HG02852 (cell line): Measurements from ENCODE around the gene STAG1.
"Not testable (repeated sequence)": the region's sequence is repeated elsewhere in the genome, so short reads cannot be mapped to it uniquely, and the experiment has no call there.

Source experiments
- ATAC-seq: cut with Tn5 transposase; IDR thresholded peaks from one replicate; pipeline ENCODE4 v1.9.1; 2021; ENCODE audit warnings: mild to moderate bottlenecking, moderate library complexity; ENCODE audit not compliant: unreplicated experiment

Gene STAG1

DNA sequence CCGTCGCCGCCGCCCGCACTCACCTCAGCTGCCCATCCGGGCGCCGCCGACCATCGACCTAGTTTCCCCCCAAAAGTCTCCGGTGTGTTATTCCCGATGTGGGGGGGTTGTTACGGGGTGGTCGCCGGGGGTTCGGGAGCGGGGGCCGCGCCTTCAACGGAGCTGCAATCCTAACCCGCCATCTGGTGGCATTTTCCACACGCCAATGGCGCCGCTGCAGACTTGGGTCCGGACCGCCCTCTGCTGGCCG lies at the start of gene STAG1:
Gene STAG1, minus strand, starts transcription at position 207 of the 250 bp plus-strand sequence. CDS start 121,480 bp downstream, outside the sequence.
- ATAC-seq: no peak

DNA sequence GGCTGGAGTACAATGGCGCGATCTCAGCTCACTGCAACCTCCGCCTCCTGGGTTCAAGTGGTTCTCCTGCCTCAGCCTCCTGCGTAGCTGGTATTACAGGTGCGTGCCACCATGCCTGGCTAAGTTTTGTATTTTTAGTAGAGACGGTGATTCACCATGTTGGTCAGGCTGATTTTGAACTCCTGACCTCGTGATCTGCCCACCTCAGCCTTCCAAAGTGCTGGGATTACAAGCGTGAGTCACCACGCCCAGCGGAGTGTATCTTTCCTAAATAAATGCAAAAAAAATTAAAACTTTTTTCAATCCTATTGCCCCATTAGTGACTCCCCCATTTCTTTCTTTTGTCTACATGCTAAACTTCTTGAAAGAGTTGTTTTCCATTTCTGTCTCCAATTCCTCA lies 49.0 kb upstream of the STAG1 start:
- not testable (repeated sequence) for ATAC-seq

DNA sequence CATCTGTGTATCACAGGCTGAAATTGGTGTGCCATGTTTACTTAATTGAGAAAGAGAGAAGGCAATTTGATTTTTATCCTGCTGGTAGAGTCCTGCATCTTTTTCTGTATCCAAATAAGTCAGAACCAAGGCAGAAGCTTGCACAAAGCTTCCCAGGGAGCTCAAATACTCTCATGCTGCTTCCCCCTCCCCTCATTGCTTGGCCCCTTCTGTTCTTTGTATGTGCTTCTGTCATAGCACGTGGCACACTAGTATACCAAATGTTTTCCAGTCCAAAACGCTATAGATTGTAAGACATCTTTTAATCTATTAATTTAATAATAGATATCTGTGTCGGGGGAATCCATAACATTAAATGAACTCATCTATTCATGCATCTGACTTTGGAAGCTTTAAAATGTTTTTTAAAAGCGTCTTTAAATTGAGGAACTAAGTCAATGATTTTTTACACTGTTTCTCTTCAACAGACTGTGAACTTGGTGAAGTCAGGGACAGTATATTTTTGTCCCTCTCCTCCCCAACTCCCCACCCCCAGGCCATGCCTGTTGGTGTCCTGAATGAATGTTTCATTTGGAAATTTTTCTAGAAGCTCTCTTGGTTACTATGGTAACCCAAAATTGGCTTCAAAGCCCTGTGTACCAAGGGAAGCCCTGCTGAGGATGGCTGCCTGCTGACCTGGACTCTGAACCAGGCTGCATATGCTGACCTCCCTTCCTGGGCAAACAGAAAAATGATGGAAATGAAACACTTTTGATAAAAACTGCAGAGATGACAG lies 40.6 kb upstream of the STAG1 start:
- no peak for ATAC-seq

GRCh38 chr3:136790786-136791185 lies 38.6 kb upstream of the STAG1 start:
- no peak for ATAC-seq

DNA sequence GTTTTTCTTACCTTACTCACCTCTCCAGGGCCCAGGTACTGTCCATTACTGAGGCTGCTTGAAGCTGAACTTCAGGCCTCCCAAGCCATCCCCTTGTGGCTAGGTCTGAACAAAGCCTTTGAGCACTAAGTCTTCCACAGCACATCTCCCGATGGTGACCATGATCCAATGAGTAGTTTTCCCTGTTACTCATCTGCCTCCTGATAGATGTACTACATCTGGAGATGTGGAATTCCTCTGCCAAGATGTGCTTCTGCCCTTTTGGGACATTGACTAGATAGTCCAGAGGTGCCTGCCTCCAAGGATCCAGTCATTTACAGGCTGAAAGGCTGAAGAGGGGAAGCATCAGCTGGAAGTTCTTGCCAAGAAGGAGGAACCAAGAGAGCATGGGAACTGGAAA lies 37.8 kb upstream of the STAG1 start:
- ATAC-seq: no peak

DNA sequence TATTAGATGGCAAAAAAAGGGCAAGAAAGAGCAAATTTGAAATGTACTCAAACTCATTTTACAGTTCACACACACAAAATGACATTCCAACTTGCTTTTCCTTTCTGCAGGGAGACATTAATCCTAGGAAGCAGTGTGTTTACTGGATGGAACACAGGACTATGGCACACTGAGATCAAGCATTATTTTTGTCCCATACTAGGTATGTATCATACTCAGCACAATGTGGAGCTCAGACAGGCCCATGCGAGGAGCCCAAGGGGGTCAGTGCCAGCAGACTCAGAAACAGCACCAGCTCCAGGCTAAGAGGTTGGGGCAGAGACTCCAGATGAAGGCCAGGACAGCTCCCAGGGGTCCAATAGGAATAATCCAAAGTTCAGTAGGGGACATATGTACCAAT lies 36.0 kb upstream of the STAG1 start:
- ATAC-seq: no peak

DNA sequence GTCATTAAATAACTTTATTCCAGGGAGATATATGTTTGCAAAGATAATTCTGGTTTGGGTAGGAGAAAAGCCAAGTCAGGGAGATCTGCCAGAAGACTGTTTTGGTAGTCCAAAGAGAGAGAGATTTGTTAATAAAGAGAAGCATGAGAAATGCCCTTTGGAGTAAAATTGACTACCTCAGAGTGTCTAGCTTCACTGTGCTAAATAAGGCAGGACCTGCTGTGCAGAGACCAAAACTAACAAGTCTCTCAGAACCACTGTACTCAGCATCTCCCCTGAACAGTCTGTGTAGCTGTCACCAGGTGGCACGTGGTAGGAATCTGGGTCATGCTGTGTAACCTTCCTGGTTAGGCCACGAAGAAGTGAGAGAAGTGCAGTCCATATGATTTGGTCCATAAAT lies 35.2 kb upstream of the STAG1 start:
- peak; percentile 83 for ATAC-seq

- no peak for ATAC-seq
Measured at GRCh38 chr3:136783708-136784191, 31.6 kb upstream of the STAG1 start.

DNA sequence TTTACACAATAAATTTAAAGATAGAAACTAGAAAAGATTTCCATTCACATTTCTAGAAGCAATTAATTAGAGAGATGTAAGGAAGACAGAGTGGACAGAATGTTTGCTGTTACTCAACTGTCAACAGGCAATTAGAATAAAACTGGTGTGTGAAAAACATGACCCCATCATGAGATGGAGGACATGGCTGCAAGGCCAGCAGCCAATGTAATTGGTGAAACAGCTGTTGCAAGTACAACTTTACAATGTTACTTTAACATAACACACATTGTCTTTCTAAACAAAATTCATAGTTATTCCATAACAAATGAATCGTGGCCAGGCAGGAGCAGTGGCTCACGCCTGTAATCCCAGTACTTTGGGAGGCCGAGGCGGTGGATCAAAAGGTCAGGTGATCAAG lies 28.6 kb upstream of the STAG1 start:
- no peak for ATAC-seq

DNA sequence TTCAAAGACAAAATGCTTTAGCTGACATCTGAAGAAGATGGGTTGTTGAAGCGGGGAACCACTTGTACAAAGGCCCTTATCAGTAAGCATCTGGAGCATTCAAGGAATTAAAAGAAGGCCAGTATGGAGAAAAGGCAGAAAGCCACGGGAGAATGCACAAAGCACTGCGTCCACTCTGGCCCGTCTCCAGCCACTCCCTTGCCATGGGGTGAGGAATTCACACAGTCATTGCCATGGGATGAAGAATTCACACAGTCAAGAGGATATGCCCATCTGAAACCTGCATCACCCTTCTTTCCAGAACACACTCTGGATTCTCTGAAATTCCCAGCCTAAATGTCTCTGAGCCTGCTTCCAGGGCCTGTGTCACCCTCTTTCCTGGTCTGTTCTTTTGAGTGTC lies 26.7 kb upstream of the STAG1 start:
- ATAC-seq: no peak

DNA sequence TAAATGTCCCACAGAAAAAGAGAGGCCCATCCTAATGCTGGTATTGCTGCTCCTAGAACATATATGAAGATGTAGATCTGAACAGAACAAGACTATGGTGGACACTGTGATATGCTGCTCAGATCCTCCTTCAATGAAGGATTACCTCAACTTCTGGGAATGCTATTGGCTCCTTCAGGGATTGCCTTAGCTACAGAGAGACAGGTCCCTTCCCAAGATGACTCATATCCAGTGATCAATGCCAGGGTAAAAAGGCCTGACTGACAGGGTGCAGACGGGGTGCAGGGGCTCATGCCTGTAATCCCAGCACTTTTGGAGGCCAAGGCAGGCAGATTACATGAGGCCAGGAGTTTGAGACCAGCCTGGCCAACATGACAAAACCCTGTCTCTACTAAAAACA lies 20.5 kb upstream of the STAG1 start:
- no peak for ATAC-seq

GRCh38 chr3:136758160-136759102 lies 6.3 kb upstream of the STAG1 start:
- ATAC-seq: not testable (repeated sequence)

- no peak for ATAC-seq
Measured at GRCh38 chr3:136755192-136755591, 3.0 kb upstream of the STAG1 start.

GRCh38 chr3:136753326-136753939 lies 1.3 kb upstream of the STAG1 start:
- ATAC-seq: no peak

GRCh38 chr3:136752422-136753325 lies 496 bp upstream of the STAG1 start:
- peak; percentile 80 for ATAC-seq

- peak; percentile 18 for ATAC-seq
Measured at GRCh38 chr3:136751316-136752171, 634 bp downstream of the STAG1 start.

- no peak for ATAC-seq
Measured at GRCh38 chr3:136750897-136751315, 1.3 kb downstream of the STAG1 start.

- ATAC-seq: no peak
Measured at GRCh38 chr3:136750209-136750896, 1.8 kb downstream of the STAG1 start.

- ATAC-seq: not testable (repeated sequence)
Measured at GRCh38 chr3:136749602-136750001, 2.6 kb downstream of the STAG1 start.
